IPS DF 6.9 (cell line): ENCODE results near the gene RTN3.

Experiments used
- DNase-seq: peaks from one replicate; pipeline ENCODE4 v3.0.0-alpha.2; 2013; ENCODE audit warnings: low read depth, low spot score
- H3K27ac ChIP-seq: one replicate; pipeline ENCODE4 v1.5.1; 2013; ENCODE audit warnings: low read length, control low read depth
- H3K27me3 ChIP-seq: 2 replicates; pipeline ENCODE4 v1.6.1; 2013; ENCODE audit warnings: mild to moderate bottlenecking, low read length; ENCODE audit not compliant: control insufficient read depth, insufficient read depth
- H3K36me3 ChIP-seq: 2 replicates; pipeline ENCODE4 v1.6.1; 2013; ENCODE audit warnings: low read length; ENCODE audit not compliant: control insufficient read depth, insufficient read depth
- H3K4me1 ChIP-seq: 2 replicates; pipeline ENCODE4 v1.6.1; 2013; ENCODE audit warnings: low read length; ENCODE audit not compliant: control insufficient read depth, insufficient read depth
- H3K4me3 ChIP-seq: 2 replicates; pipeline ENCODE4 v1.5.1; 2013; ENCODE audit warnings: mild to moderate bottlenecking, low read length
- H3K9me3 ChIP-seq: 2 replicates; pipeline ENCODE4 v1.6.1; 2013; ENCODE audit warnings: low read length, inconsistent platforms; ENCODE audit not compliant: control insufficient read depth, insufficient read depth
- WGBS: extraction: QIAGEN DNeasy Blood & Tissue Kit; methylation state at CpG from one replicate; pipeline ENCODE4 v1.1.7; 2013; ENCODE audit warnings: mixed read lengths, missing lambda C conversion rate; ENCODE audit not compliant: insufficient read length, insufficient coverage; 5-methylcytosine and 5-hydroxymethylcytosine counted together

The RTN3 gene

GRCh38 chr11:63785823-63786222 is 104.5 kb downstream of the RTN3 start:
- Histone ChIP-seq H3K27ac (no peak overlapping the region), H3K36me3 (no peaks in the 10 kb centered on the region), H3K4me3 (no peak overlapping the region), H3K4me1 (no peaks in the 10 kb centered on the region), H3K27me3 (no peaks in the 10 kb centered on the region), H3K9me3 (no peaks in the 10 kb centered on the region)
- DNase-seq = no peak
- no CpG with 5 or more reads among the region's 1 CpG for WGBS

GRCh38 chr11:63791495-63792167 is 110.3 kb downstream of the RTN3 start:
- Histone ChIP-seq H3K27ac (no peak overlapping the region), H3K4me3 (no peak overlapping the region), H3K36me3 (no peaks in the 10 kb centered on the region), H3K9me3 (no peaks in the 10 kb centered on the region; the same call in 1 of the 2 replicates), H3K4me1 (no peaks in the 10 kb centered on the region), H3K27me3 (no peaks in the 10 kb centered on the region)
- WGBS = no CpG with 5 or more reads among the region's 6 CpGs
- no peak for DNase-seq

- Histone ChIP-seq H3K27ac (no peak overlapping the region), H3K36me3 (no peaks in the 10 kb centered on the region), H3K27me3 (no peaks in the 10 kb centered on the region), H3K9me3 (no peaks in the 10 kb centered on the region; the same call in 1 of the 2 replicates), H3K4me3 (no peak overlapping the region), H3K4me1 (no peaks in the 10 kb centered on the region)
- no peak for DNase-seq
Measured at GRCh38 chr11:63793161-63793560, 111.9 kb downstream of the RTN3 start.

- Histone ChIP-seq H3K27ac (no peak overlapping the region), H3K27me3 (no peaks in the 10 kb centered on the region), H3K4me1 (no peaks in the 10 kb centered on the region), H3K4me3 (no peak overlapping the region), H3K9me3 (no peaks in the 10 kb centered on the region; the same call in 1 of the 2 replicates), H3K36me3 (no peaks in the 10 kb centered on the region)
- no peak for DNase-seq
- WGBS = no CpG with 5 or more reads among the region's 11 CpGs
Measured at GRCh38 chr11:63795066-63795465, 113.8 kb downstream of the RTN3 start.

GRCh38 chr11:63800921-63801320 is 119.6 kb downstream of the RTN3 start:
- DNase-seq = no peak
- Histone ChIP-seq H3K27me3 (no peaks in the 10 kb centered on the region), H3K4me3 (no peak overlapping the region), H3K27ac (no peak overlapping the region), H3K4me1 (no peaks in the 10 kb centered on the region), H3K9me3 (no peaks in the 10 kb centered on the region), H3K36me3 (no peaks in the 10 kb centered on the region)
- WGBS = no CpG with 5 or more reads among the region's 5 CpGs

GRCh38 chr11:63802637-63803414 is 121.5 kb downstream of the RTN3 start:
- no peak overlapping the region for H3K4me3 ChIP-seq
- no peak overlapping the region for H3K27ac ChIP-seq
- WGBS = no CpG with 5 or more reads among the region's 10 CpGs
- no peaks in the 10 kb centered on the region for H3K36me3 ChIP-seq
- H3K4me1 ChIP-seq = no peaks in the 10 kb centered on the region
- no peaks in the 10 kb centered on the region for H3K27me3 ChIP-seq
- no peaks in the 10 kb centered on the region for H3K9me3 ChIP-seq
- DNase-seq = no peak

GRCh38 chr11:63804259-63804658 is 123.0 kb downstream of the RTN3 start:
- no peak for DNase-seq
- Histone ChIP-seq H3K27ac (no peak overlapping the region), H3K9me3 (no peaks in the 10 kb centered on the region), H3K36me3 (no peaks in the 10 kb centered on the region), H3K4me1 (no peaks in the 10 kb centered on the region), H3K4me3 (no peak overlapping the region), H3K27me3 (no peaks in the 10 kb centered on the region)
- WGBS = no CpG with 5 or more reads among the region's 6 CpGs

- DNase-seq = no peak
Measured at GRCh38 chr11:63805844-63806415, 124.6 kb downstream of the RTN3 start.

More at GRCh38 chr11:63805844-63806415, 124.6 kb downstream of the RTN3 start:
- no CpG with 5 or more reads among the region's 9 CpGs for WGBS
- H3K27me3 ChIP-seq = no peaks in the 10 kb centered on the region
- no peaks in the 10 kb centered on the region for H3K36me3 ChIP-seq
- H3K9me3 ChIP-seq = no peaks in the 10 kb centered on the region
- H3K4me3 ChIP-seq = no peak overlapping the region
- no peaks in the 10 kb centered on the region for H3K4me1 ChIP-seq
- no peak overlapping the region for H3K27ac ChIP-seq
